Type B pancreatic cell (in vitro differentiated cells): ENCODE measurements around the gene LIMS1. TPM values are rescaled to one million over a fixed set of nuclear protein-coding genes. Genes with fewer than 3 reads are reported as not detected.
"Not testable (repeated sequence)": the region's sequence is repeated elsewhere in the genome, so short reads cannot be mapped to it uniquely, and the experiment has no call there.

ENCODE experiments used
- DNase-seq: peaks from one replicate; pipeline ENCODE4 v3.0.0; 2021; ENCODE audit warnings: mixed read lengths; ENCODE audit not compliant: unreplicated experiment; ENCODE audit errors: extremely low spot score
- H3K27ac Mint-ChIP-seq: 2 replicates; pipeline ENCODE4 v1.8.0; 2021; ENCODE audit warnings: mild to moderate bottlenecking, mixed read lengths
- H3K27me3 Mint-ChIP-seq: 2 replicates; pipeline ENCODE4 v1.8.0; 2021; ENCODE audit warnings: mixed read lengths
- H3K36me3 Mint-ChIP-seq: 2 replicates; pipeline ENCODE4 v1.8.0; 2021; ENCODE audit warnings: mixed read lengths
- H3K4me1 Mint-ChIP-seq: one replicate; pipeline ENCODE4 v1.8.0; 2021; ENCODE audit warnings: mixed read lengths; ENCODE audit not compliant: unreplicated experiment
- H3K4me3 Mint-ChIP-seq: 2 replicates; pipeline ENCODE4 v1.8.0; 2021; ENCODE audit warnings: mild to moderate bottlenecking, mixed read lengths
- H3K9me3 Mint-ChIP-seq: 2 replicates; pipeline ENCODE4 v1.8.0; 2021; ENCODE audit warnings: mixed read lengths
- CTCF ChIP-seq: fragments of 200-600 bp; sonication (generic); conservative IDR thresholded peaks from 2 replicates; pipeline ENCODE4 v1.5.0; 2021; ENCODE audit warnings: antibody characterized with exemption, mild to moderate bottlenecking
- total RNA-seq: library from RNA; stranded (reverse); gene quantifications from 2 replicates; pipeline ENCODE4 v1.2.1, GENCODE V29; 2021; ENCODE audit warnings: low replicate concordance

Gene LIMS1
- total RNA-seq, 1 donor from 2014 or later, result 43.5 TPM

- H3K27ac Mint-ChIP-seq, result no peak overlapping the region
- H3K36me3 Mint-ChIP-seq, result peaks cover 9% of the 10 kb centered on the region
- H3K4me3 Mint-ChIP-seq, result no peak overlapping the region
- no peaks in the 10 kb centered on the region for H3K27me3 Mint-ChIP-seq
- peaks cover 24% of the 10 kb centered on the region for H3K4me1 Mint-ChIP-seq
- TF ChIP-seq CTCF, result no peak
- H3K9me3 Mint-ChIP-seq, result no peaks in the 10 kb centered on the region
- no peak for DNase-seq
Measured at GRCh38 chr2:108548208-108549003, 14.1 kb downstream of the LIMS1 start.

- no peak for TF ChIP-seq CTCF
- H3K4me3 Mint-ChIP-seq, result no peak overlapping the region
- H3K9me3 Mint-ChIP-seq, result peaks cover 4% of the 10 kb centered on the region
- no peaks in the 10 kb centered on the region for H3K27me3 Mint-ChIP-seq
- peaks cover 35% of the 10 kb centered on the region for H3K4me1 Mint-ChIP-seq
- DNase-seq, result no peak
- peaks cover 4% of the 10 kb centered on the region for H3K36me3 Mint-ChIP-seq
- no peak overlapping the region for H3K27ac Mint-ChIP-seq
Measured at GRCh38 chr2:108552566-108552965, 18.3 kb downstream of the LIMS1 start.

GRCh38 chr2:108553209-108553919 lies 19.1 kb downstream of the LIMS1 start:
- H3K4me3 Mint-ChIP-seq, result no peak overlapping the region
- TF ChIP-seq CTCF, result no peak
- no peak overlapping the region for H3K27ac Mint-ChIP-seq

GRCh38 chr2:108554528-108554927 lies 20.3 kb downstream of the LIMS1 start:
- no peak overlapping the region for H3K27ac Mint-ChIP-seq
- no peak for DNase-seq
- no peaks in the 10 kb centered on the region for H3K27me3 Mint-ChIP-seq
- H3K9me3 Mint-ChIP-seq, result peaks cover 4% of the 10 kb centered on the region
- peaks cover 4% of the 10 kb centered on the region for H3K36me3 Mint-ChIP-seq
- H3K4me3 Mint-ChIP-seq, result no peak overlapping the region
- peaks cover 25% of the 10 kb centered on the region for H3K4me1 Mint-ChIP-seq
- no peak for TF ChIP-seq CTCF

More at GRCh38 chr2:108553209-108553919, 19.1 kb downstream of the LIMS1 start:
- H3K9me3 Mint-ChIP-seq, result peaks cover 4% of the 10 kb centered on the region
- H3K4me1 Mint-ChIP-seq, result peaks cover 28% of the 10 kb centered on the region
- DNase-seq, result no peak
- no peaks in the 10 kb centered on the region for H3K27me3 Mint-ChIP-seq
- H3K36me3 Mint-ChIP-seq, result peaks cover 4% of the 10 kb centered on the region

GRCh38 chr2:108555572-108555971 lies 21.3 kb downstream of the LIMS1 start:
- Mint-ChIP-seq H3K9me3 (peaks cover 4% of the 10 kb centered on the region), H3K36me3 (peaks cover 4% of the 10 kb centered on the region), H3K4me1 (peaks cover 36% of the 10 kb centered on the region), H3K4me3 (no peak overlapping the region), H3K27ac (no peak overlapping the region), H3K27me3 (no peaks in the 10 kb centered on the region)
- no peak for TF ChIP-seq CTCF
- no peak for DNase-seq

- not testable (repeated sequence) for H3K27ac Mint-ChIP-seq, H3K27me3 Mint-ChIP-seq, H3K36me3 Mint-ChIP-seq, H3K4me3 Mint-ChIP-seq, H3K9me3 Mint-ChIP-seq, DNase-seq
- peaks cover 41% of the 10 kb centered on the region for H3K4me1 Mint-ChIP-seq
Measured at GRCh38 chr2:108556581-108556980, 22.3 kb downstream of the LIMS1 start.
